HG03520 (cell line): ENCODE data around the gene TRAPPC3.

Experiments used
- ATAC-seq: cut with Tn5 transposase; IDR thresholded peaks from one replicate; pipeline ENCODE4 v1.9.1; 2021; ENCODE audit warnings: mild to moderate bottlenecking, moderate library complexity; ENCODE audit not compliant: unreplicated experiment

The TRAPPC3 gene

DNA sequence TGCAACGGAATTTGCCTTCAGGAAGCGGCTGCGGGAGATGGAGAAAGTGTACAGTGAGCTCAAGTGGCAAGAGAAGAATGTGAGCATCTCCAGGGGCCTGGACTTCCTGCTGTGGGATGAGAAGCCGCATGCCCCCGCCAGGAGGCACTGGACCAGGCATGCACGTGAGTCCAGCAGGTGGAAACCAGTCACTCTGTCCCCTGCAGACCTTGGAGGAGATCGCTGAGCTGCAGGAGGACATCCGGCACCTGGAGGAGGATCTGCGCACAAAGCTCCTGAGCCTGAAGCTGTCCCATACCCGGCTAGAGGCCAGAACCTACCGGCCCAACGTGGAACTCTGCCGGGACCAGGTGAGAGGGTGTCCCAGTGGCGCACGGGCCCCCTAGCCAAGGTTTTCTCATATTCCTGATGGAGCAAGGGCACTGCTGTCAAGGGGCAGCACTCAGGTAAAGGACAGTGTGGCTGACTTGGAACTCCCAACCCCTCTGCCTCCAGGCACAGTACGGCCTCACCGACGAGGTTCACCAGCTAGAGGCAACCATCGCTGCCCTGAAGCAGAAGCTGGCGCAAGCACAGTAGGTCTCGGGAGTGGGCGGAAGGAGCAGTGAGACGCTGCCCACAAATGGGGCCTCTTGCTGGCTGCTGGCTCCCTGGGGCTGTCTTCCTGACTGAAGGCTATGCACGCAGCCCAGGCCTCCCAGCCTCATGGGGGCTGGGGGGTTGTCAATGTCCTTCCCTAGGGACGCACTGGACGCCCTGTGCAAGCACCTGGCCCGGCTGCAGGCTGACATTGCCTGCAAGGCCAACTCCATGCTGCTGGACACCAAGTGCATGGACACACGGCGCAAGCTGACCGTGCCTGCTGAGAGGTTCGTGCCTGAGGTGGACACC lies 61.8 kb downstream of the TRAPPC3 start:
- ATAC-seq = no peak
